GM12874 (cell line): ENCODE data around the gene PPP6R1.

Source experiments
- TF ChIP-seq, protein P1 (sequence below): IDR thresholded peaks from 2 replicates; pipeline ENCODE4 v1.5.1; 2011; ENCODE audit warnings: low read depth, mild to moderate bottlenecking, control low read depth, low read length, moderate library complexity; ENCODE audit not compliant: insufficient read depth

PPP6R1 gene

DNA sequence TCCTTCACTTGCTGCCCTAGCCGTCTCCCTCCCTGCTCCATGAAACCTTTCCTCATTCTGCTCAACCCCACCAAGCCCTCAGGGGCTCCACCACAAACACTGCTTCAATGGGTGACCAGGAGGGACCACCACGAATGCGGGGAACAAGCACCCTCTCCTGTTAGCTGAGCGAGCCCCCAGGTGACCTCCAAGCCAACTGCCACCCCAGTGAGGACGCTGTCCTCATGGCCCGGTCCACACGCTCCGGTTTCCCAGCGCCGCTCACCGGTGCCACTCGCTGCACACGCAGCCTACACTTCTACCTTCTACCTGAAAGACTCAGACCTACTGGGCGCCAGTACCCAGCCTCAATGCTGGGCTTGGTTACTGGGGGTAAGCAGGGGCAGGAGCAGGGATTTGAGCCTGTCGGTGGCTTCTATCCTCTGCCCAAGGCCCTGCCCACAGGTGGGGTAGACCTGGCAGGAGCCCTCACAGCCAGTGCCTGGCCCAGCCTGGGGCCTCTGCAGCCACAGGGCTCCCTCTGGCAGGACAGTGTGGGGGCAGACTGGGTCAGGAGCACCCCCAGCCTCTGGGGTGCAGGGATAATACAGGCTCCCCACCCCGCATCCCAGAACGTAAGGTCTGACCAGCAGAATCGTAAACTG, 29.6 kb downstream of the PPP6R1 start:
- TF ChIP-seq, protein P1, sequence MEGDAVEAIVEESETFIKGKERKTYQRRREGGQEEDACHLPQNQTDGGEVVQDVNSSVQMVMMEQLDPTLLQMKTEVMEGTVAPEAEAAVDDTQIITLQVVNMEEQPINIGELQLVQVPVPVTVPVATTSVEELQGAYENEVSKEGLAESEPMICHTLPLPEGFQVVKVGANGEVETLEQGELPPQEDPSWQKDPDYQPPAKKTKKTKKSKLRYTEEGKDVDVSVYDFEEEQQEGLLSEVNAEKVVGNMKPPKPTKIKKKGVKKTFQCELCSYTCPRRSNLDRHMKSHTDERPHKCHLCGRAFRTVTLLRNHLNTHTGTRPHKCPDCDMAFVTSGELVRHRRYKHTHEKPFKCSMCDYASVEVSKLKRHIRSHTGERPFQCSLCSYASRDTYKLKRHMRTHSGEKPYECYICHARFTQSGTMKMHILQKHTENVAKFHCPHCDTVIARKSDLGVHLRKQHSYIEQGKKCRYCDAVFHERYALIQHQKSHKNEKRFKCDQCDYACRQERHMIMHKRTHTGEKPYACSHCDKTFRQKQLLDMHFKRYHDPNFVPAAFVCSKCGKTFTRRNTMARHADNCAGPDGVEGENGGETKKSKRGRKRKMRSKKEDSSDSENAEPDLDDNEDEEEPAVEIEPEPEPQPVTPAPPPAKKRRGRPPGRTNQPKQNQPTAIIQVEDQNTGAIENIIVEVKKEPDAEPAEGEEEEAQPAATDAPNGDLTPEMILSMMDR: no peak

DNA sequence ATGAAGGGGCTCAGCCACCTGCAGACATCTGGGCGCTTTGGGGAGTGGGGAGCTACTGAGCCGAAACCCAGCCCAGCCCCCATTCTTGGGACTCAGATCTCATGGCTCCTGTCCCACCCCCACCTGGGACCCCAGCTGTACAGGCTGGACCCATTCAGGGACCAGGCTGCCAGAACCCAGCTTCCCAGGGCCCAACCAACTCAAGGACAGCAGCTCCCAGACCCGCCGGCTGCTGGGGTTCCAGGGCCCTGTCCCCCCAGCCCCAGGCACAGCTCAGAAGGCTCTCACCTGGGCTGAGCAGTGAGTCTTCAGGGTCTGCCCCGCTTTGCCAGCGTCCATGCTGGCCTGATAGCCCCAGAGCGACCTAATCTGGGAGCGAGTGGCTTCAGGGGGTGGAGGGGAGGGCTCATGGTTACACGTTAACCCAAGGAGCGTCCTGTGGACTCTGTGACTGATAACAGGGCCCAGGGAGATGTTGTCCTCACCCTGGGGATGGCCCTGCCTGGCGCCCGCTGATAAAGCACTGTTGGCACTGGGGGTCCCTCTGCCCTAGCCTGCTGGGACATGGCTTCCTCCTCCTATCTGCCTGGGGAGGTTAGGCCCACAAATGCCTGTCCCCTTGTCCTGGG, 30.3 kb downstream of the PPP6R1 start, which contains the start of gene TMEM86B:
TSS of gene TMEM86B (minus strand) at position 361 of the 629 bp plus-strand sequence. CDS start at position 339, 22 bp downstream.
- TF ChIP-seq, protein P1: no peak

DNA sequence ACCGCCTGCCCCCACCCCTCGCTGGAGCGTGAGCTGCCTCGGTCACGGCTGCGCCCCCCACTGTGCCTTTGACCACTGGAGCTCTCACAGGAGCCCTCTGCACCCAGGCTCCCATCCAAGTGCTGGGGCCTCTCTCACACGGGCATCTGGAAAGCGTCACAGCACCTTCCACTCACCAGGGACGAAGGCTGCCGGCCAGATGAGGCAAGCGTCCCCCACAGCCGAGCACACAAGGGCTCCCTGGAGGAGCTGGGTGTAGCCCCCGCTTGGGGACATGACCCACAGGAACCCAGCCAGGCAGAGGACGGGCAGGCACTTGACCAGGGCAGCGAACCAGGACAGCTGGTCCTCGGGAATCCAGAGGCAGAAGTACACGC, 30.8 kb downstream of the PPP6R1 start:
- TF ChIP-seq, protein P1: no peak

DNA sequence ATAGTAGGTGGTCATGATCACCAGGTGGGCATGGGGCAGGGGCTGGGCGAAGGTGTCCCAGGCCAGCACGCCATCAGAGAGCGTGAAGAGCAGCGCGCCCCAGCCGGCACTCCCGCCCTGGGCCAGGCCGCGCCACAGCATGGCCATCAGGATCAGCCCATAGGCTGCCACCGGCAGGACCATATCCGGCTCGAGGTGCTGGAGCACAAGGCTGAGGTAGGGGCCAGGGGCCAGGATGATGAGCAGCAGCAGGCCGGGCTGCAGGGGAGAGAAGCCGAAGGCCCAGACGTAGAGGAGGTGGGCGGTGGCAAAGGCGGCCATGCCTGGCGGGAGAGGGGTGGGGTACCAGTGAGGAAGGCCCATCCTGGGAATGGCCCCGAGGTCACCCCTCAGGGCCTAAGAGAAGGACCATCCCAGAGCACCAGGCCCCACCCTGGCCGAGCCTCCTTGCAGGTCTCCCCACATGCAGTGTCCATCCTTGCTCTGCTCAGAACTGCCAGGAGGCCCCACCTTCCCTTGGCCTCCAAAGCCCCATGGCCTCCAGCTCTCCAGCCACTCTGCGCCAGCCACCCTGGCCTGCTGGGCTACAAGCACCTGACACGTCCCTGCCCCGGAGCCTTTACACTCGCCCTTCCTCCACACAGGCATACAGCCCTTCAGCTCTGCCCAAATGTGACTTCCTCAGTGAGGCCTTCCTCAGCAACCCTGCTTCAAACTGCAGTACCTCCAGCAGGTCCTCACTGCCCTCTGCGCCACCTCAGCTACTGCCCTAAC, 31.4 kb downstream of the PPP6R1 start:
- TF ChIP-seq, protein P1: no peak

DNA sequence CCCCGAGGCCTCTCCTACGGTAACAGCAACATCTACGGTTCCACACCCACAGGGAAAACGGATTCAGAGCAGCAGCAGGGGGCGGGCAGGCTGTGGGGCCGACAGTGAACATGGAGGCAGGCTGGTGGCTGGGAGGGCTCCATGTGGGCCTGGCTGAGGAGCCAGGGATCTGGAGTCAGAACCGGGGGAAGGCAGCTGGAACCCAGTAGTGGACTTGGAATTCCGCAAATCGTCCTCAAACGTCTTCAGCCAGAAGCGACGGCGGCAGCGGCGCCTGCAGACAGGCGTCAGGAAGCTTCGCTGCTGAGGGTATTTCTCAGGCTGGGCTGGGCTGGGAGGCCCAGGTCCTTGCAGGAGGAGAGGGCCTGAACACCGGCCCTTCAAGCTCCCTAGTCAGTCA, 32.0 kb downstream of the PPP6R1 start:
- TF ChIP-seq, protein P1: no peak

DNA sequence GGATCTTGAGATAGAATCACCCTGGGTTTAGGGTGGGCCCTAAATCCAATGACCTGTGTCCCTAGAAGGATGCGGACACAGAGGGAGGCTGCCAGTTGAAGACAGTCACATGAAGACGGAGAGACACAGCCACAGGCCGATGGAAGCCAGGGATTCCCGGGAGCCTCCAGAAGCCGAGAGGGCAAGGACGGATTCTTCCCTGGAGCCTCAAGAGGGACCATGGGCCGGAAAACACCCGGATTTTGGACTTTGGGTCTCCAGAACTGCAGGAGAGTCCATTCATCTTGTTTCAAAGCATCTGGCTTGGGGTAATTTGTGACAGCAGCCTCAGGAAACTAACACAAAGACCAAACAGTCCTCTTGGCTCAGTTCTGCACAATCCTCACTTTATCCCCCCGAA, 32.5 kb downstream of the PPP6R1 start:
- TF ChIP-seq, protein P1: no peak

DNA sequence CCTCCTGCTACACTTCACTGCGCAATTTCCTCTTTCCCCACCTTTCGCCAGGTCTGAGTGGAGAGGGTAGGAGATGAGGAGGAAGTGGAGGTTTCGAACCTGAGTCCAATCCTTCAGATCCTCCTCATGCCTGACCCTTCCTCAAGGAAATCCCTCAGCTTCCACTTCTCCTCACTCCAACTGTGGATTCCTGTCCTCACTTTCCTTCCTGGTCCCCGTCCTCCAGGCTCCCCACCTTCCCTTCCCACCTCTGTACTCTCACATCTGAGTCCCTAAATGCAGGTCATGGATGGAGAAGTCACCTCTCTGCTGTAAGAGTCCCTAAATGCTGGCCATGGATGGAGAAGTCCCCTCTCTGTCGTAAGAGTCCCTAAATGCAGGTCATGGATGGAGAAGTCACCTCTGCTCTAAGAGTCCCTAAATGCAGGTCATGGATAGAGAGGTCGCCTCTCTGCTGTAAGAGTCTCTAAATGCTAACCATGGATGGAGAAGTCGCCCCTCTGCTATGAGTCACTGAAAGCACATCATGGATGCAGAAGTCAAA, 33.3 kb downstream of the PPP6R1 start:
- TF ChIP-seq, protein P1: no peak
